Measurements from ENCODE around the gene GDF15.

GRCh38 chr19:18344582-18344950, 41.4 kb upstream of the GDF15 start:
- TF ChIP-seq, protein P1, sequence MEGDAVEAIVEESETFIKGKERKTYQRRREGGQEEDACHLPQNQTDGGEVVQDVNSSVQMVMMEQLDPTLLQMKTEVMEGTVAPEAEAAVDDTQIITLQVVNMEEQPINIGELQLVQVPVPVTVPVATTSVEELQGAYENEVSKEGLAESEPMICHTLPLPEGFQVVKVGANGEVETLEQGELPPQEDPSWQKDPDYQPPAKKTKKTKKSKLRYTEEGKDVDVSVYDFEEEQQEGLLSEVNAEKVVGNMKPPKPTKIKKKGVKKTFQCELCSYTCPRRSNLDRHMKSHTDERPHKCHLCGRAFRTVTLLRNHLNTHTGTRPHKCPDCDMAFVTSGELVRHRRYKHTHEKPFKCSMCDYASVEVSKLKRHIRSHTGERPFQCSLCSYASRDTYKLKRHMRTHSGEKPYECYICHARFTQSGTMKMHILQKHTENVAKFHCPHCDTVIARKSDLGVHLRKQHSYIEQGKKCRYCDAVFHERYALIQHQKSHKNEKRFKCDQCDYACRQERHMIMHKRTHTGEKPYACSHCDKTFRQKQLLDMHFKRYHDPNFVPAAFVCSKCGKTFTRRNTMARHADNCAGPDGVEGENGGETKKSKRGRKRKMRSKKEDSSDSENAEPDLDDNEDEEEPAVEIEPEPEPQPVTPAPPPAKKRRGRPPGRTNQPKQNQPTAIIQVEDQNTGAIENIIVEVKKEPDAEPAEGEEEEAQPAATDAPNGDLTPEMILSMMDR (IDR thresholded peaks at IDR 0.05; ENCODE audit: low read depth, low read length, missing input control), result no peak
- TF ChIP-seq JUND (IDR thresholded peaks at IDR 0.05), result no peak
